AG20443 (cell line): ENCODE measurements around the gene WEE1.

ENCODE experiments used
- DNase-seq: peaks from one replicate; pipeline ENCODE4 v3.0.0; 2012; ENCODE audit warnings: low spot score, mixed read lengths

The WEE1 gene

DNA sequence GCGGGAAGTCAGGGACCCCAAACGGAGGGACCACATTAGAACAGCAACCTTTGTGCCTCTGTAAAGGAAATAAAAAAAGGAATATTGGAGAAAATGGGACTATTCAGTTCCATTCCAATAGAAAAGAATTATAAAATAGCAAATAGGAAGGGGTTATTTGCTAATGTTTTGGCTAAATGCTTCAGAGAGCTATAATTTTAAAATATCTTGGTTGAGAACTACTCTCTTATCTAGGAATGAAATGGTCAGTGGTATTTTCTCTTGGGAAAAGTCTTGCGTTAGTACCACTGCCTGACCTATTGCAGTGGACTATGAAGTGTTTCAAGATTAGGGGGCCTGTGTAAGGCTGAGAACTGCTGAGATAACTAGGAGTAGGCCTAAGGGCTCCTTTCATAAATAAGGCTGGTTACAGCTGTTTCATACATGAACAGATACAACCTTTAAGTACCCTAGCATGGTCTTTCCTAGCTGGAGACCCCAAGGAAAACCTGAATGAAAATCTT lies 6.9 kb upstream of the WEE1 start:
- no peak for DNase-seq

DNA sequence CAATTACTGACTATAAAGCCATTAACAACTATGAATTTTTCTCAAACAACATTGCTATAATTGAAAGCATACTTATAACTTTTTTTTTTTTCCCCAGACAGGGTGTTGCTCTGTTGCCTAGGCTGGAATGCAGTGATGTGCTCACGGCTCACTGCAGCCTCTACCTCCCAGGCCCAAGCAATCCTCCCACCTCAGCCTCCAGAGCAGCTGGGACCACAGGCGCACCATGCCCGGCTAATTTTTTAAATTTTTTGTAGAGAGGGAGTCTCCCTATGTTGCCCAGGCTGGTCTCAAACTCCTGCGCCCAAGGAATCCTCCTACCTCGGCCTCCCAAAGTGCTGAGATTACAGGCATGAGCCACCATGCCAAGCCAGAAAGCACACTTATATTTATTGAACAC lies 6.1 kb upstream of the WEE1 start:
- no peak for DNase-seq

DNA sequence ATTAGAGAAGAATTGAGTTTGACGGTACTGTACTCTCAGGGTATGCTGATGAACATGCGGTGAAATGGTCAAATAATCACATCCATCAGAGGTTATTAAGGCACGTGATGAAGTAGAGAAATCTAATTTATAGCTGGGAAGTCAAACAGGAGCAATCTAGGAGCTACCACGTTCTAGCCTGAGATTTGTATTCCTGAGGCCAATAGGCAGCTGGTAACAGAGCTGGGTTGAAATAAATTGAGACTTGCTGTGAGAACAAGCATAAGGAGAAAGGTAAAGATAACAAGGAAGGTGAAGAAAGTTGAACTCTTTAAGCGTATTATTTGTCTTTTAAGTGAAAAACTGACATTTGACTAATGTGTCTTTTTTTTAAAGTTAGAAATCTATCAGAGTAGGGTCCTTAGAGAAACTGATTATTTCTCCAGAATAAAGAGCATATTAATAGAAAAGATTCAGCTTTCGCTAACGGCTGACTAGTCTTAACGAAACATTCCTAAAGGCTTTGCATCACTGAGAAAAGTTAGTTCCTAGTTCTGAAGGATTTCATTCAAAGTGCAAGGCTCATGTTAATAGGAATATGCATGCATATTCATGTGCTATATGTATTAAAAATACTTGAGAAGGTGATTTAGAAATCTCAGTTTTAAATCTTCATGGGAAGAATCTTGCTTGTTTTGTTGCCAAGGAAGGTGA lies 5.2 kb upstream of the WEE1 start:
- no peak for DNase-seq

DNA sequence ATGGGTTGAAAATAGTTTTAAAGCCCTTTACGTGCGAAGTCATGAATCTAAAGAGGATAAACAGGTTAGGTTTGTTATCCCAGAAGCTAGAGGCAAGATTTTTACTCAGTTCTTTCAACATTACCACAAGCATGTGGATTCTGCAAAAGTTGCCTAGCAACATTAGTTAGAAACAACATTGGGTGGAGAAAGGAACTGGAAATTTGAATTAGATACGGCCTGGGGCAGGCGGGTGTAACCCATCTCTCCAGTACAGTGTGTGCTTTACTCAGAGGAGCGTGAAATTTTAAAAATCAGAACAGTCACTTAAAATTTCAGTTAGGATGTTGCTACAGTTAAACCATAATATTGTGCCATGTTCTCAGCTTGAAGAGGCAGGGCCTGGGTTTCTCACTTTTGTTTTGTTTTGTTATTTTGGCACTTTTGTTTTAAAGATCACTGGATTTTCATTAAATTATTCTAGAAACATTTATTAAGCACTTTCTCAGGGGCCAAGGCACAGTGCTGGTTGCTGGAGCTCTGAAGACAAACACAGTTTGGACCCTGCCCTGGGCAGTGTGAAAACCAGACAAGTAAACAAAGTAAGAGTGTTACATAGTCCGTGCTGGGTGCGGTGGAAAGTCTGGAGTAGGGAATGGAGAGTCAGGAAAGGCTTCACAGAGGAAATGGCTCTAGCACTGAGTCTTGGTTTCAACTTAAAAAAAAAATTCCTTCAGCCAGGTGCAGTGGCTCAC lies 4.4 kb upstream of the WEE1 start:
- peak; percentile 61 for DNase-seq

DNA sequence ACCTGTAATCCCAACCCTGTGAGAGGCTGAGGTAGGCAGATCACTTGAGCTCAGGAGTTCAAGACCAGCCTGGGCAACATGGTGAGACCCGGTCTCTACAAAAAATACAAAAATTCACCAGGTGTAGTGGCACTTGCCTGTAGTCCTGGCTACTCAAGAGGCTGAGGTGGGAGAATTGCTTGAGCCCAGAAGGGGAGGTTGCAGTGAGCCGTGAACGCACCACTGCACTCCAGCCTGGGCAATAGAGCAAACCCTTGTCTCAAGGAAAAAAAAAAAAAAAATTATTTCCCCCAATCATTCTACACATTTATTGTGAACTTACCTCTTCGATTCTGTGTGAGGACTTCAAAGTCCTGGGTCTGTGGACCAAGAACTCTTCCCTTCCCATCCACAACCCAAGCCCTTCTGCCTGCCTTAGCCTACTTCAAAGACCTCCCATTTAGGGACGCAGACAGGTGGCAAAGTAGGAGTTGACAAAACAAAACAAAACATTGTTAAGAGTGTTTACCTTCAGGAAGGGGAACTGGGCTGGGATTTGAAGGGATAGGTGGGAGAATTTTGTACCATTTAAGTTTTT lies 3.8 kb upstream of the WEE1 start:
- no peak for DNase-seq

DNA sequence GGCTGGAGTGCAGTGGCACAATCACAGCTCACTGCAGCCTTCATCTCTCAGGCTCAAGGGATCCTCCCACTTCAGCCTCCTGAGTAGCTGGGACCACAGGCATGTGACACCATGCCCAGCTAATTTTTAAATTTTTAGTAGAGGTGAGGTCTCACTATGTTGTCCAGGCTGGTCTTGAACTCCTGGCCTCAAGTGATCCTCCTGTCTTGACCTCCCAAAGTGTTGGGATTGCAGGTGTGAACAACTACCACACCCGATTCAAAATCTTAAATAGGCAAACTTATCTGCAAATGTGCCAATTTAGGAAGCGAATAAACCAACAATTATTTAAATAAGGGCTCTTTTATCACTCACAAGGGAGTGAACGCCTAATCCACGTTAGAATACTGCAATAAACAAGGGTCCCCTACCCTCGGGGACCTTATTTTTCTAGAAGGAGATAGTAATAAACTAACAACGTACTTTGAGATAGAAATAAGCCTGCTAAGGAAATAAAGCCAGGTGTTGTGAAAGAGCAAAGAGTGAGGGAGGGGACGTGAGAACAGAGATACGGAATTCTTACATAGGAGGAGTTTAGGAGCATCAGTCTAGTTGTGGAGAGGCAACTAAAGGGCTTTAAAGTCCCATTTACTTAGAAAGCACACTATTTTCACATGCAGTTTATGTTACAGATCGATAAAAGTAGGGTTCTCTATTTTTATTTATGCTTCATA lies 3.0 kb upstream of the WEE1 start:
- no peak for DNase-seq

DNA sequence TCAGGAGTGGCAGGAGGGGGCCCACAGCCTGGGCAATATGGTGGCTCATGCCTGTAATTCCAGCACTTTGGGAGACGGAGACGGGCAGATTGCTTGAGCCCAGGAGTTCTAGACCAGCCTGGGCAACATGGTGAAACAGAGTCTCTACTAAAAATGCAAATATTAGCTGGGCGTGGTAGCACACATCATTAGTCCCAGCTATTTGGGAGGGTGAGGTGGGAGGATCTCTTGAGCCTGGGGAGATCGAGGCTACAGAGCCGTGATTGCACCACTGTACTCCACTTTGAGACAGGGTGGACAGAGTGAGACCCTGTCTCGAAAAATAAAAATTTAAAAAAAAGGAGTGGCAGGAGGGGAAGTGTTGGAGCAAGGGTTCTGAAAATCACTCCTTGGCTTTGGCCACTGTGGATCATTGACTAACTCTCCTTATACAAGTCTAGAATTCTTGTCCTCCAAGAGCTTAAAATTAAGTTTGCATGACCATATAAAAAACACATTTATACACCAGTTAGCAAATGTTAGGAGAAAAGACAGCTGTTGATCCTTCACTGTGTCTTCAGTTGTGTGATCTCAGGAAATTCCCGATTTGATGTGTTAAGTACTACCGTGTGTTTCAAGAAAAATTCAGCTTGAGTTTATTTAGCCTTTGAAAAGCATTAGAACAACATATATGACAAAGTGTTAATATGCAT lies 2.3 kb upstream of the WEE1 start:
- DNase-seq, result no peak

DNA sequence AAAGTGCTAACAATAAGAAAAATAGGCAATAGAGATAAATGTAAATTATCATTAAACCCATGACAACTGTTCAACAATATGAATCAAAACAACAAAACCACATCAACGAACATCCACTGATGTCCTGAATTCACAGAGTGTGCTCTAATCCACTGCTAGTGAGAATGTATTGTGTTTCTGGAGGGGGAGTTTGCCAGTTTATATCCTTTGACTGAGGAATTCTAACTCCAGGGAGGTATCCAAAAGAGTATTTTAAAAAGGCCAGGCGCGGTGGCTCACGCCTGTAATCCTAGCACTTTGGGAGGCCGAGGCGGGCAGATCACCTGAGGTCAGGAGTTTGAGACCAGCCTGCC lies 1.7 kb upstream of the WEE1 start:
- no peak for DNase-seq

DNA sequence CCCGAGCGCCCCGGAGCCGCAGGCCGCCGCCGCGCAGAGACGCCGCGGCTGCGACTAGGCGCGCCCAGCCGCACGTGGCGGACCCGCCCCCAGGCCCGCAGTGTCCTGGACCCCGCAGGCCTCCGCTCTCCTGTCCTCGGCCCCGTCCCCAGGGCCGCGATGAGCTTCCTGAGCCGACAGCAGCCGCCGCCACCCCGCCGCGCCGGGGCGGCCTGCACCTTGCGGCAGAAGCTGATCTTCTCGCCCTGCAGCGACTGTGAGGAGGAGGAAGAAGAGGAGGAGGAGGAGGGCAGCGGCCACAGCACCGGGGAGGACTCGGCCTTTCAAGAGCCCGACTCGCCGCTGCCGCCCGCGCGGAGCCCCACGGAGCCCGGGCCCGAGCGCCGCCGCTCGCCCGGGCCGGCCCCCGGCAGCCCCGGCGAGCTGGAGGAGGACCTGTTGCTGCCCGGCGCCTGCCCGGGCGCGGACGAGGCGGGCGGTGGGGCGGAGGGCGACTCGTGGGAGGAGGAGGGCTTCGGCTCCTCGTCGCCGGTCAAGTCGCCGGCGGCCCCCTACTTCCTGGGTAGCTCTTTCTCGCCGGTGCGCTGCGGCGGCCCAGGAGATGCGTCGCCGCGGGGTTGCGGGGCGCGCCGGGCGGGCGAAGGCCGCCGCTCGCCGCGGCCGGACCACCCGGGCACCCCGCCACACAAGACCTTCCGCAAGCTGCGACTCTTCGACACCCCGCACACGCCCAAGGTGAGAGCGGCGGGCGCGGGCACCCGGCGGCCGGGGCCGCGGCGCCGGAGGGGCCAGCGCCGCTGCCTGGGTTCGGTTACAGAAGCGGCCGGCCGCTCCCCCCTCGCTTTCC lies 528 bp downstream of the WEE1 start:
- peak; percentile 38 for DNase-seq

DNA sequence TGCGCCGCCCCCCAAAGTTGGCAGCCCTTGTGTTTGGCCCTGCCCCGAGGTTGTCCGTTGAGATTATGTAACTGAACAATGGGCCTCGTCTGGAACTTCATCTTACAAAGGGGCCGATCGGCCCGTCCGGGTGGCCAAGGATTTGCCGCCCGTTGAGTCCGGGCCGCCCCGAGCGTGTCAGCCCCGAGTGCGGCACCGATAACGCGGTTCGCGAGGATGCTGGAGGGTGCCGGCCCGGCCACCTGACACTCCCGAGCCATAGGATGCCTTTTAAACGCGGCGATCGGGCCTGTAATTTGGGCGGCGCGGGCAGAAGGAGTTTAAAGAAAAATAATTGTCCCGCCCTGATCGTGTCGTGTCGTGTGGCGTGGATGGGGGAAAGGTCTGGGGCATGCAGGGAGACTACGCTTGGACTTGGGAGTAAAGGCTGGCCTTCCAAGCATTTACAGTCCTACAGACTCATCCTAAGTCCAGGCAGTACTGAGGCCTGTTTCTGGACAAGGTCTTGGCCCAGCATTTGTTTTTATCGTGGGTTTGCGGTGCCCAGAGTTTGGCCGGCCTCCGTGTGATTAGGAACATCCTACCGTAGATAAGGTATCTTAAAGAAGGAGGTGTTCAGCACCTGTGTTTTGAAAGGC lies 1.3 kb downstream of the WEE1 start:
- DNase-seq, result peak; percentile 31

DNA sequence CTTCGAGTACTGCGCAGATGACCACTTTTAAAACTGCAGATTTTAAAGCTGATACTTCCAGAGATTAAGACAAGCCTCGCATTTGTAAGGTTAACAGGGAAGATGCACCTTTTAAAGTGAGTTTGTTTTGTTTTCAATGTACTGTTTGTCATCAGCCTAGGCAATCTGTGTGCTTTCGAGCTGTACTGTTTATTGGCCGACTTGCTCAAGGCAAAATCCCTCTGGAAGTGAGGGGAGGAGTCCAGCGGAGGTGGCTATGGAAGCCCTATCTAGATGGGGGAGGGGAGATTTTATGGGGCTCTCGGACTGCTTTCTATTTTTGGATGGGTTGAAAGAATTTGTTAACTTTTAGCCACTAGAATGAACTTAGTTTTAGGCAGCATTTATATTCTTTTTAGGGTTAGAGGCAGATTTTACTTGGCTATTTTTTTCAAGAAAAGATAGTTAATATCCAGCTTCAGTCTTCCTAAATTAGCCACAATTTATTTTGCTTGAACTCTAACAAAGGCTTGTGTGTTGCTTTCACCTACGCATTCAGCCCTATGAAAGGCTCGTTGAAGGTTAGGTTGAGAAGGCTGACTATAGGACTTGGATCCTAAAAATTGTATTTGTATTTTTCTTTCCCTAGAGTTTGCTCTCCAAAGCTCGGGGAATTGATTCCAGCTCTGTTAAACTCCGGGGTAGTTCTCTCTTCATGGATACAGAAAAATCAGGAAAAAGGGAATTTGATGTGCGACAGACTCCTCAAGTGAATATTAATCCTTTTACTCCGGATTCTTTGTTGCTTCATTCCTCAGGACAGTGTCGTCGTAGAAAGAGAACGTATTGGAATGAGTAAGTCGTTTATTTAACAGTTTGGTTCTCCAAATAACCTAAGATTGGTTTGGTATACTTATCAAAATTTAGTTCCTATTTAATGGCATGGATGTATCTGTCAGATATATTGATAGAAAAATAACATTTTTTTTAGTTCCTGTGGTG lies 2.1 kb downstream of the WEE1 start:
- DNase-seq, result peak; percentile 76

DNA sequence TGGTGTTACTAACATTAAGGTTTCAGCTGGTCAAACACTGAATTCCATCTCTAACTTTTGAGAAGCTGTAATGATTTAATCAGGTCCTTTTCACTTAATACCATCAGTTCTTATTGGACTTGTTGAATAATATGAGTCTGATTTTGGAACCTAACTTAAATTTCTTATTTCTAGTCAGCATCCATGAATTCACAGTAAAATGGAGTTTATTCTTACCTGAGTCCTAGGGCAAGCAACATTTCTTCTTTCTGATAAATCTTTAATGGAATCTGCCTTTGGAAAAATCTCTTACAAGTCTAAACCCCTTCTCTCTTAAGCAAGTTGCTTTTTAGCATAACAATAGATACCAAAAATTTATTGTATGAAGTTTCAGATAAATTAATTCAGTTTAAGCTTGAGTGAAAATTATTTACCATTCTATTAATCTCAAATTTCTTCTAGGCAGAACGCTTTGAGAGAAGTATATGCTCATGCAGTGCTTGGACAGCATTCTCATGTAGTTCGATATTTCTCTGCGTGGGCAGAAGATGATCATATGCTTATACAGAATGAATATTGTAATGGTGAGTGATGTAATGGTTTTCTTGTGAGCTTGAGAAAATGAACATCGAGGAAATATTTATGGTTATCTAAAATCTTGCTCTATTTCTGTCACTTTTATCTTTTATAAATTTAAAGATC lies 3.4 kb downstream of the WEE1 start:
- no peak for DNase-seq

DNA sequence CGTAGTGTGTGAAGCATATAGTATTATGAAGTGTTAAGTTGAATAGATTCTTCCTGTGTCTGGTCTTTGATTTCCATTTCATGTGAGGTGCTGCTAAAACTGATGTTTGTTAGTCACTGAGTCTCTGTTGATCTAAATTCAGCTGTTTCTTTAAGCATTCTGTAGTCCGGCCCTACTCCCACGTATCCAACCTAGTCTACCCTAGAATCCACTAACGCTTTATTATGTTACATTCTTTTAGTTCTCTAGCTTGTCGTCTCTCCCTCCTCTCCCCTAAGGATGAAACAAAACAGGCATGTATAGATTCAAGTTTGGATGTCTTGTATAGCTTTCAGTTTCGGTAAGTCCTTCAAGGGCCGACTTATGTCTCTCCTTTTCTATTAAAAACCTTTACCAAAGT lies 4.1 kb downstream of the WEE1 start:
- no peak for DNase-seq

DNA sequence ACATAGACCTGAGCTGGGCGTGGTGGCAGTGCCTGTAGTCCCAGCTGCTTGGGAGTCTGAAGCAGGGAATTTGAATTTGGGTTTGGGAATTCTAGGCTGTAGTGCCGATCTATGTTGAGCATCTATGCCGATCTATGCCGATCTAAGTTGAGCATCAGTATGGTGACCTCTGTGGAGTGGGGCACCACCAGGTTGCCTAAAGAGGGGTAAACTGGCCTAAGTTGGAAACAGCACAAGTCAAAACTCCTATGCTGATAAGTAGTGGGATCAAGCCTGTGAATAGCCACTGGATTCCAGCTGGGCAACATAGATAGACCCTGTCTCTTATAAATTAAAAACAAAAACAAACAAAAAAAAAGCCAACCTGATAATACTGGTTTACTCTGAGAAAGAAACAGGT lies 7.4 kb downstream of the WEE1 start:
- DNase-seq, result no peak

DNA sequence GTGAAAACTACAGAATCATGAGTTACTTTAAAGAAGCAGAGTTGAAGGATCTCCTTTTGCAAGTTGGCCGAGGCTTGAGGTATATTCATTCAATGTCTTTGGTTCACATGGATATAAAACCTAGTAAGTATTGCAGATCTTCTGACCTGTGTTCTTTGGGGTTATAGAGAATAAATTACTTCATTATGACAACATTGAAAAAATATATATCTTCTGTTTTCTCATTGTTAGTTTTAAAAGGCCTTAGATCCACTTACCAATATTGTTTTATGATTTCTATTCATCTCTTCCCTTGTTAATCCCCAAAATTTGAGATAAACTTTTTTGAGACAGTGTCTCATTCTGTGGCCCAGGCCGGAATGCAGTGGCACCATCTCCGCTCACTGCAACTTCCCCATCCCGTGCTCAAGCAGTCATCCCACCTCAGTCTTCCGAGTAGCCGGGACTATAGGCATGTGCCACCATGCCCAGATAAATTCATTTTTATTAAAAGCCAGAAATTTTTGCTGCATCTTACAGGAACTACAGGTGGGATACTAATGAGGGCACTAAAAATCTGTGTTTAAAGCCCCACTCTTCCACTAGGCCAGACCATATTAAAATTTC lies 8.2 kb downstream of the WEE1 start:
- no peak for DNase-seq

DNA sequence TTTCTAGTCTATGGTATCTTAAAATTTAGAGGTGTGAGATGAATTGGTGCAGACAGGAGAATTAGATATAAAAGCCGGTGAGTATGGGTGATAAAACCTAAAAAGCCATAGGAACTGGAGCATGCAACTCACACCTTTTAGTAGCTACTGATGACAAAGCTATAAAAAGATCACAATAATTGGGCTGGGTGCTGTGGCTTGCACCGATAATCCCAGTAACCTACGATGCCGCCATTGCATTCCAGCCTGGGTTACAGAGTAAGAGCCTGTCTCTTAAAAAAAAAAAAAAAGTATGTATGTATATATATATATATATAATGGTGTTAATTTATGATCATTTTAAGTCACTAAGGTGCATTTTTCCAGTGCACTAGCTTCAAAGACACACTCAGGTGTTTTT lies 17.2 kb downstream of the WEE1 start:
- DNase-seq, result no peak

DNA sequence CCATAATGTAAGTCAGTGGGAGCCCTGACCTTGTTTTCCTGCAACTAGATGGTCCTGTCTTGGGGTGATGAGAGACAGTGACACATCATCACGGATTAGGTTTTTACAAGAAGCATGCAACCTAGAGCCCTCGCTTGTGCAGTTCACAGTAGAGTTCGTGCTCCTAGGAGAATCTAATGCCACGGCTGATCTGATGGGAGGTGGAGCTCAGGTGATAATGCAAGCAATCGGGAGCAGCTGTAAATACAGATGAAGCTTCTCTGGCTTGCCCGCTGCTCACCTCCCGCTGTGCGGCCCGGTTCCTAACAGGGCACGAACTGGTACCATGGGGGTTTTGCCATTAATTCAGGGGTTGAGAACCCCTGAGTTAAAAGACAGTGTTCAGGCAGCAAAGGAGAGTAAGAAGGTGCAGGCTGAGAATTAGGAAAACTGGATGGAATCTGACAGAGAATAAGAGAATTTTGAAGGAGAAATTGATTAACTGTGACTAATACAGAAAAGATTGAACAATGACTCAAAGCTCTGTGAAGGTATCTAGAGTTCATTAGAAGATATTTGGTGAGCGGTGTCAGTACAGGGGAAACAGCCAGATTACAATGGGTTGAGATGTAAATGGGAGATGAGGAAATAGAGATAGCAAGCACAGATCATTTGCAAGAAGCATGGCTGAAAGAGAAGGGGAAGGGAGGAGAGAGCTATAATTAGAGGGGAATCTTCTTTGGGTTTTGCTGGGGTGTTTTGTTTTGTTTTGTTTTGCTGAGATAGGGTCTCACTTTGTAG lies 21.0 kb downstream of the WEE1 start:
- no peak for DNase-seq
